Measurements from ENCODE around the gene PCNX1.

PCNX1 gene

DNA sequence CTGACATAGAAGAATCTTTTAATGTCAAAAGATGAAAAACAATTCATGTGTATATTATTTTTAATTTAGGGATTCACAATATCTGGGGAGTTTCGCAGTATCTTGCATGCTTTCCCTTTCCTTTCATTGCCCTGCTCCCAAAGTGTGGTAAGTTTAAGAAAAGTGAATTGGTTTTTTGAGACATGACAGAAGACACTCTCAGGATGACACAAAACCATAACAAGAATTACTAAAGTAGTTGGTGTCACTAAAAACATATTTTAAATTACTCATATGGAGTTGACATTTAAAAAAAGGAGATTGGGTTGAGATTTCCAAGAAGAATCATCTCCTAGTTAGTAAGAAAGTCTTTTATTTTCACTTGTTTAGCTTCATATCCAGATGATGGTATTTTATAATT, 5.1 kb upstream of the PCNX1 start:
- TF ChIP-seq FOXP2 (optimal IDR thresholded peaks at IDR 0.05; ENCODE audit: borderline replicate concordance, extremely low read depth, extremely low read length, insufficient read depth) (no peak), SIN3A (IDR thresholded peaks at IDR 0.05; ENCODE audit: borderline replicate concordance, insufficient read depth, low read length) (no peak), REST (IDR thresholded peaks at IDR 0.05; ENCODE audit: insufficient read depth in 1 of 2, low read depth in 2 of 2, low read length in 2 of 2) (no peak), POLR2AphosphoS5 (IDR thresholded peaks at IDR 0.05; ENCODE audit: low read depth, low read length) (no peak), TAF1 (IDR thresholded peaks at IDR 0.05; ENCODE audit: borderline replicate concordance, insufficient read depth, low read length) (no peak)

GRCh38 chr14:70904373-70904772, 2.9 kb upstream of the PCNX1 start:
- TF ChIP-seq FOXP2 (optimal IDR thresholded peaks at IDR 0.05; ENCODE audit: borderline replicate concordance, extremely low read depth, extremely low read length, insufficient read depth), result no peak
- no peak for TF ChIP-seq POLR2AphosphoS5 (IDR thresholded peaks at IDR 0.05; ENCODE audit: low read depth, low read length)
- TF ChIP-seq SIN3A (IDR thresholded peaks at IDR 0.05; ENCODE audit: borderline replicate concordance, insufficient read depth, low read length), result no peak
- TF ChIP-seq REST (IDR thresholded peaks at IDR 0.05; ENCODE audit: insufficient read depth in 1 of 2, low read depth in 2 of 2, low read length in 2 of 2), result no peak
- TF ChIP-seq TAF1 (IDR thresholded peaks at IDR 0.05; ENCODE audit: borderline replicate concordance, insufficient read depth, low read length), result no peak

DNA sequence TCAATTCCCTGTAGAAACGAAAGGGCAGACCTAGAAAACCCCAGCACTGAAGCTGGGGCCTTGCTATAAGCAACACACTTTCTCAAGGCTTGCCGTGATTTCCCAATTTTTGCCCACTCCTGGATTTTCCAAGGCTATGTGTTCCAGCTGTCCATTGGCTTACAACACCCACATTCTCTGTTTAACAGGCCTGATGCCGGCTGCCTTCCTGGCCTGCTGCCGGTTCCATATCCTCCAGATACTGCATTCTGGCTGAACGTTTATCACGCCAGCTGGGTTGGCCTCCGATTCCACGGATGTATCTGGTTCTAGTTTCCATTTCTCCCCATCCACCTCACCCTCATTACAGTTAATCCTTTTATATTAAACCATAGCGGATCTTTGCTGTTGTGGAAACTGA, 2.0 kb upstream of the PCNX1 start:
- TF ChIP-seq REST (IDR thresholded peaks at IDR 0.05; ENCODE audit: insufficient read depth in 1 of 2, low read depth in 2 of 2, low read length in 2 of 2) (no peak), SIN3A (IDR thresholded peaks at IDR 0.05; ENCODE audit: borderline replicate concordance, insufficient read depth, low read length) (no peak), POLR2AphosphoS5 (IDR thresholded peaks at IDR 0.05; ENCODE audit: low read depth, low read length) (no peak), TAF1 (IDR thresholded peaks at IDR 0.05; ENCODE audit: borderline replicate concordance, insufficient read depth, low read length) (no peak), FOXP2 (optimal IDR thresholded peaks at IDR 0.05; ENCODE audit: borderline replicate concordance, extremely low read depth, extremely low read length, insufficient read depth) (no peak)

DNA sequence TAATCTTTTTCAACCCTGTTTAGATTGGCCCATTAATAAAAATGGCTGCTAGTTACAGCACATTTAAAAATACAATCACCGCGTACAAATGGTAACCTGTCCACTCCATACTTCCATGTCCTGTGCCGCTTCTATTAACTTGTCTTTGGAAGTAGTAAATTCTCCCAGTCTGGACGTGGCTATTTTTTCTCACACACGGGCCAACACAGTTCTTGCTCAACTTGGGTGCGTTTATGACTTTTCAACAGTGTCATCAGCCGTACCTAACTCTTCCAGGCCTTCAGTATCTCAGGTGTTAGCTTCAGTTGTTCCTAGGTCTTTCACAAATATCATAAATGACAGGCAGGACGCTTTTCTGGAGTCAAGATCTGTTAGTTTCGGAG, 475 bp upstream of the PCNX1 start:
- TF ChIP-seq REST (IDR thresholded peaks at IDR 0.05; ENCODE audit: insufficient read depth in 1 of 2, low read depth in 2 of 2, low read length in 2 of 2) (no peak), TAF1 (IDR thresholded peaks at IDR 0.05; ENCODE audit: borderline replicate concordance, insufficient read depth, low read length) (no peak), POLR2AphosphoS5 (IDR thresholded peaks at IDR 0.05; ENCODE audit: low read depth, low read length) (no peak), FOXP2 (optimal IDR thresholded peaks at IDR 0.05; ENCODE audit: borderline replicate concordance, extremely low read depth, extremely low read length, insufficient read depth) (no peak), SIN3A (IDR thresholded peaks at IDR 0.05; ENCODE audit: borderline replicate concordance, insufficient read depth, low read length) (no peak)

Measured in PFSK-1 (cell line).